Stimulated activated naive B cell treated with anti-CD40 and anti-IgM and Interleukin-4, amounts not matched to agents 10 μg/mL and 1 μg/mL and 100 μg/mL, for 72 hours (primary cell): Measurements from ENCODE around the gene SP4.

Experiments
- ATAC-seq, 2 donors: fragments of 150-1000 bp; cut with Tn5 transposase; replicated peaks; 2 replicates each; pipeline ENCODE4 v1.10.0; 2021; ENCODE audit warnings: moderate library complexity in 1 of 2
- DNase-seq: peaks from one replicate; pipeline ENCODE4 v3.0.0; 2021
- H3K27ac Mint-ChIP-seq: one replicate; pipeline ENCODE4 v1.8.0; 2022; ENCODE audit warnings: mild to moderate bottlenecking, mixed read lengths
- H3K27me3 Mint-ChIP-seq, 2 donors: one replicate each; pipeline ENCODE4 v1.8.0; 2022; ENCODE audit warnings: mixed read lengths in 2 of 2
- H3K36me3 Mint-ChIP-seq, 2 donors: one replicate each; pipeline ENCODE4 v1.8.0; 2022; ENCODE audit warnings: mixed read lengths in 2 of 2, mild to moderate bottlenecking in 1 of 2
- H3K4me1 Mint-ChIP-seq, 2 donors: one replicate each; pipeline ENCODE4 v1.8.0; 2022; ENCODE audit warnings: mixed read lengths in 2 of 2, mild to moderate bottlenecking in 1 of 2
- H3K4me3 Mint-ChIP-seq, 2 donors: one replicate each; pipeline ENCODE4 v1.8.0; 2022; ENCODE audit warnings: mild to moderate bottlenecking in 2 of 2, mixed read lengths in 2 of 2, moderate library complexity in 1 of 2
- H3K9me3 Mint-ChIP-seq, 2 donors: one replicate each; pipeline ENCODE4 v1.8.0; 2022; ENCODE audit warnings: mixed read lengths in 2 of 2, mild to moderate bottlenecking in 1 of 2

The SP4 gene

DNA sequence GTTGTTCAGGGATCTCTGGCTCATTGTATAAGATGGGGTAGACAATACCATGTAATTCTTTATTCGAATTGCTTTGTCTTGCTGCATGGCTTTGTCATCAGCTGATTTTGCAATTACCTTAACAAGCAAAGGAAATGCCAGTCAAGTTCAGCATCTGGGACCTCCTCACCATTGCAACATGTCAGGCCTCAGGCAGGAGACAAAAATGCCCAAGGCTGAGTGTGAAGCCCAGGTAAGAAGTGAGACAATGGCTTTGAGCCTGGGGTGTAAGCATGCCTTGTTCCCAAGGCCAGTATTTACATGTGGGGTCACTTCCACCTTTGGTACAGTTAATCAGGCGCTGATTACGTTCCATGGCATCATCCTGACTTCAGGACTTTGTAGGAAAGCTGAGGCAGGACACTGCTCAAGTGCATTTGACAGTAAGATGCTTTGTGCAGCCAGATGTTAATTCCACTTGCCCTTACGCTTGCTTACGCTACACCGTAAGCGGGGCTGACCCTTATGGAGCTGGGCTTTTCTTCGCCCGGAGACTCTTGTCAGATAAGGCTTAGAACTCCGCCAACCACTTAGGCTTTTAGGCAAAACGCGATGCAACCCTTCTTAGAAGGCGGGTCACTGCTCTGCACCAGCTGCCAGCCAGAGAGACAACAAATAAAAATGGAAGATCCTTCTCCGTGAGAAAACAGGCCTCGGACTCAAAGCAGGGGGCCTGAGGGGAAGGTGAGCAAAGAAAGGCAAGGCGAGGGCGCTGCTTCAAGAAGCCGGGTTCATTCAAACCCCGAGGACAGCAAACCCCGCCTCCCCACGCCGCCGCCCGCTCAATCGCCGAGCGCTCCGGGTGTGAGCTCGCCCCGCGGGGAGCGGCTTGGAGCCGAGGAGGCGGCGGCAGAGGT, 1.3 kb upstream of the SP4 start:
- Mint-ChIP-seq H3K36me3 (peaks cover 7 to 17% of the 10 kb centered on the region in 2 donors), H3K4me3 (peak overlapping the region; percentile 88 to 99), H3K9me3 (no peaks in the 10 kb centered on the region), H3K4me1 (peaks cover 19 to 30% of the 10 kb centered on the region in 2 donors), H3K27me3 (no peaks in the 10 kb centered on the region), H3K27ac (peak overlapping the region; percentile 100)
- ATAC-seq (peak in 1 of 2 donors; percentile 0), DNase-seq (no peak)

DNA sequence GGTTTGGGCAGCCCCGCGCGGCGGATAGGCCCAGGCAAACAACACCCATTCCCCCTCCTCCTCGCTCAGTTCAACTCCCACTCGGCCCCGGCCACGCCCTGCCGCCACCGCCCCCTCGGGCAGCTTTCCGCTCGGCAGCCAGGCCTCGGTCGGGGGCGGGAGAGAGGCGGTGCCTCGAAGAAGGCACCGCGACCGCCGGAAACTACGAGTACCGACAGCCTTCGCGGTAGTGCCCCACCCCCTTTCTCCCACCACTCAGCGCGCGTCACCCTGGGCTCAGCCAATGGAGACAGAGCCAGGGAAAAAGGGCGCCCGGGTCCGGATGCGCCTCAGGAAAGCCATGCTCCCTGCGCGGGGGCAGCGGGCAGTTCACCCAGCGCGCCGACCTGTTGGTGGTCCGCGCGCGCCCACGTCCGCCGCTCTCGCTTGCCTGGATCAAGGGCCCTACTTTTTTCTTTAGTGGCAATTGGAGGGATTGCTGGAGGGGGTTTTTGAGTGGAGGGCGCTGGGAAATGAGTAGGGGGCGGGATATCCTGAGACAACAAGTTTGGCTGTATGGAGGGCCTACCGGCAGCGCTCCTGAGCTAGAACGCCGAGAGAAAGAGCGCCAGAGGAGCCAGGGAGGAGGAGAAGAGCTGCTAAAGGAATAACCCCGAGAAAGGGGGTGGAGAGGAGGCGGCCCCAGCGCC, 557 bp upstream of the SP4 start:
- H3K9me3 Mint-ChIP-seq, result no peaks in the 10 kb centered on the region
- peaks cover 7 to 17% of the 10 kb centered on the region in 2 donors for H3K36me3 Mint-ChIP-seq
- peak overlapping the region; percentile 100 for H3K27ac Mint-ChIP-seq
- DNase-seq, result peak; percentile 99
- H3K4me3 Mint-ChIP-seq, result peak overlapping the region; percentile 99 to 100
- H3K27me3 Mint-ChIP-seq, result no peaks in the 10 kb centered on the region
- H3K4me1 Mint-ChIP-seq, result peaks cover 19 to 36% of the 10 kb centered on the region in 2 donors
- peak; percentile 79 to 82 for ATAC-seq

DNA sequence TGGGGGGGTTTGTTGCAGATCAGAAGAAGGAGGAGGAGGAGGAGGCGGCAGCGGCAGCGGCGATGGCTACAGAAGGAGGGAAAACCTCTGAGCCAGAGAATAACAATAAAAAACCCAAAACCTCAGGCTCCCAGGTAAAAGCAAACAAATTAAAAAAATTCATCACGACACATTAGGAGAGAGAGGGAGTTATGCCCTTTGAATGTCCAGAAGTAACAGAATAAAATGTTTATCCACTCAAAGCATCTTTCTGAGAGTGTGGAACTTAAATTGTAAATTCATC, 717 bp downstream of the SP4 start:
- Mint-ChIP-seq H3K9me3 (no peaks in the 10 kb centered on the region), H3K4me3 (peak overlapping the region; percentile 95 to 99), H3K27ac (peak overlapping the region; percentile 93), H3K36me3 (peaks cover 10 to 27% of the 10 kb centered on the region in 2 donors), H3K4me1 (peaks cover 25 to 48% of the 10 kb centered on the region in 2 donors), H3K27me3 (no peaks in the 10 kb centered on the region)
- no peak for DNase-seq
- no peak for ATAC-seq

DNA sequence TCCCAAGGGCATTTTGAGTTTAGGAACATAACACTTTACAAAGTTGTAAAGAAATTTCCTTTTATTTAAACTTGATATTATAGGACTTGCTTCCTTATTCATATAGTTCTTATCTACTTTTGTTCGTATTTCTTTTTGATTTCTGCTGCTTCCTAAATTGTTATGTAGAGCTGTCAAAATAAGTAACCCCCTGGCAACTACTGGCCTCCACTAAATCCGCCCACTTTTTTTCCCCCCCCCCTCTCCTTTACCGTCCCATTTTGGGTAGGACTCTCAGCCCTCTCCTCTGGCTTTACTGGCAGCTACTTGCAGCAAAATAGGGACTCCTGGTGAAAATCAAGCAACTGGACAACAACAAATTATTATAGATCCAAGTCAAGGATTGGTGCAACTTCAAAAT, 1.1 kb downstream of the SP4 start:
- no peaks in the 10 kb centered on the region for H3K27me3 Mint-ChIP-seq
- DNase-seq (no peak), ATAC-seq (no peak)
- H3K27ac Mint-ChIP-seq, result peak overlapping the region; percentile 77
- H3K4me1 Mint-ChIP-seq, result peaks cover 26 to 52% of the 10 kb centered on the region in 2 donors
- H3K36me3 Mint-ChIP-seq, result peaks cover 10 to 28% of the 10 kb centered on the region in 2 donors
- no peaks in the 10 kb centered on the region for H3K9me3 Mint-ChIP-seq
- peak overlapping the region; percentile 95 to 99 for H3K4me3 Mint-ChIP-seq

DNA sequence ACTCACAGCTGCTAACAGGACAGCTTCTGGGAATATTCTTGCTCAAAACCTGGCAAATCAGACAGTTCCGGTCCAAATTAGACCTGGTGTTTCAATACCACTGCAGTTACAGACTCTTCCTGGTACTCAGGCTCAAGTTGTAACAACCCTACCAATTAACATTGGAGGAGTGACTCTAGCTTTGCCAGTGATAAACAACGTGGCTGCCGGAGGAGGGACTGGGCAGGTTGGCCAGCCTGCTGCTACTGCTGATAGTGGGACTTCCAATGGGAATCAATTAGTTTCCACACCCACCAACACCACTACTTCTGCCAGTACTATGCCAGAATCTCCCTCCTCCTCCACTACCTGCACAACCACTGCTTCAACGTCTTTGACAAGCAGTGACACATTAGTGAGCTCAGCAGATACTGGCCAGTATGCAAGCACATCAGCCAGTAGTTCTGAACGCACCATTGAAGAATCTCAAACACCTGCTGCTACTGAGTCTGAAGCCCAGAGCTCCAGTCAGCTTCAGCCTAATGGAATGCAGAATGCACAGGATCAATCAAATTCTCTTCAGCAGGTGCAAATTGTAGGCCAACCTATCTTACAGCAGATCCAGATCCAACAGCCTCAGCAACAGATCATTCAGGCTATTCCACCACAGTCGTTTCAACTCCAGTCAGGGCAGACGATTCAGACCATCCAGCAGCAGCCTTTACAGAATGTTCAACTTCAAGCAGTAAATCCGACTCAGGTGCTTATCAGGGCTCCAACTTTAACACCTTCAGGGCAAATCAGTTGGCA, 2.1 kb downstream of the SP4 start:
- H3K4me1 Mint-ChIP-seq, result peaks cover 27 to 53% of the 10 kb centered on the region in 2 donors
- H3K4me3 Mint-ChIP-seq, result peak overlapping the region; percentile 5 to 19
- H3K9me3 Mint-ChIP-seq, result no peaks in the 10 kb centered on the region
- H3K36me3 Mint-ChIP-seq, result peaks cover 10 to 28% of the 10 kb centered on the region in 2 donors
- no peak overlapping the region for H3K27ac Mint-ChIP-seq
- H3K27me3 Mint-ChIP-seq, result no peaks in the 10 kb centered on the region
- ATAC-seq (no peak), DNase-seq (no peak)

DNA sequence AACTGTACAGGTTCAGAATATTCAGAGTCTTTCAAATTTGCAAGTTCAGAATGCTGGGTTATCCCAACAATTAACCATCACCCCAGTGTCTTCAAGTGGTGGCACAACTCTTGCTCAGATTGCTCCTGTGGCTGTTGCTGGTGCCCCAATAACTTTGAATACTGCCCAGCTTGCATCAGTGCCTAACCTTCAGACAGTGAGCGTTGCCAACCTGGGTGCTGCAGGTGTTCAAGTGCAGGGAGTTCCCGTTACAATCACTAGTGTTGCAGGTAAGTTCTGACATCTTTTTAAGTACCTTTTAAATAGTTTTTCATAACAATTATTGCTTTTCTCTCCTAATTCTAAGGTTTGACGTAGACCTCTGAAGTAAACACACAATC, 2.7 kb downstream of the SP4 start:
- Mint-ChIP-seq H3K9me3 (no peaks in the 10 kb centered on the region), H3K4me3 (peak overlapping the region; percentile 5 to 19), H3K27me3 (no peaks in the 10 kb centered on the region), H3K36me3 (peaks cover 10 to 28% of the 10 kb centered on the region in 2 donors), H3K4me1 (peaks cover 27 to 54% of the 10 kb centered on the region in 2 donors), H3K27ac (no peak overlapping the region)
- no peak for ATAC-seq
- no peak for DNase-seq

DNA sequence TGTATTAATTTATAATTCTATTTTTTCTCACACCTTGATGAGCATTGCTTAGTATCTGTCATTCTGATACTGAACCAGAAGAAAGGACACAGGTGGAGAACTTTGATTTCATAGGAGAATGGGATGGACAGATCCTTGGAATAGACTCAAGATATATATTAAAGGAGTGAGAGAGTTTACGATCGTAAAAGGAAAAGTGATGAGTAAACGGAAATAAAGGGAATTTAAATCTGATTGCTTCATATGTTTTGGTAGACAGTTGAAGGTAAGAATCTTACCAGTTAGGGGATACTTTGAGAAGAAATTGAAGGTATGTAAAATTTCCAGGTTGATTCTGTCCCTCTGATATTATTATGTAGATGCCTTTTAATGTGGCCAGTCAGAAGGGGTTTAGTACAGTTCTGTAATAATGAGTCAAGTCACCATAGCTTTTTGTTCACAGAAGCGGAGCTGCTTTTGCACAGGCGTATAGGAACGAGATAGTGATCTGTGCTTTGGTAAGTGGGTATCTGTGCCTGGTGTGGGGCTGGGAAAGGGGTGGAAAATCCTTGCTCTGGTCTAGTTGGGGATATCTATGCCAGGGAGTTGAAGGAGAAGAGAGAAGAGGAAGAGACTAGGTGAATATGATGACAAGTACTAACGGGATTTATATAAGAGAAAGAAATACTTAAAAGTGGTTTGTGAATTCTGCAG, 15.4 kb downstream of the SP4 start:
- Mint-ChIP-seq H3K4me1 (peaks cover 11 to 17% of the 10 kb centered on the region in 2 donors), H3K36me3 (peaks cover 13 to 44% of the 10 kb centered on the region in 2 donors), H3K27ac (no peak overlapping the region), H3K4me3 (no peak overlapping the region), H3K9me3 (no peaks in the 10 kb centered on the region), H3K27me3 (no peaks in the 10 kb centered on the region)
- ATAC-seq (no peak), DNase-seq (no peak)

DNA sequence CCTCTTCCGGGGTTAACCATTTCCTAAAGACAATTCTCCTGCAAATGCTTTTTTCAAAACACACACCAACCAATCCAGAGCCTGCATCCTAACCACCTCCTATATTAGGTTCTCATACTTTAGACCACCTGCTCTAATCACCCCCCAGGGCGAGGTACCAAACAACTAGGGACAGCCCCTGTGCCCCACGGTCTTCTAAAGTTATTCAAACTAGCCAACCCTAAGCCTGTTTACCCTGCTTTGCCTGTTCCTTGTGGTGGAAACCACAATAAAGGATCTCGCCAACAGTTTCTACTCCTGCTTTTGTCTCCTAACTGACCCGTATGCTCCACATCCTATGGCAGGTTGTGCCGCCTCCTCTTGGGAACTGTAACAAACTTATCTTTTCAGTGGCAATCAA, 21.1 kb downstream of the SP4 start:
- H3K4me3 Mint-ChIP-seq, result no peak overlapping the region
- no peak overlapping the region for H3K27ac Mint-ChIP-seq
- no peak for ATAC-seq
- peaks cover 0 to 4% of the 10 kb centered on the region in 2 donors for H3K9me3 Mint-ChIP-seq
- H3K27me3 Mint-ChIP-seq, result no peaks in the 10 kb centered on the region
- H3K4me1 Mint-ChIP-seq, result peaks cover 4 to 21% of the 10 kb centered on the region in 2 donors
- peaks cover 24 to 40% of the 10 kb centered on the region in 2 donors for H3K36me3 Mint-ChIP-seq
- no peak for DNase-seq

DNA sequence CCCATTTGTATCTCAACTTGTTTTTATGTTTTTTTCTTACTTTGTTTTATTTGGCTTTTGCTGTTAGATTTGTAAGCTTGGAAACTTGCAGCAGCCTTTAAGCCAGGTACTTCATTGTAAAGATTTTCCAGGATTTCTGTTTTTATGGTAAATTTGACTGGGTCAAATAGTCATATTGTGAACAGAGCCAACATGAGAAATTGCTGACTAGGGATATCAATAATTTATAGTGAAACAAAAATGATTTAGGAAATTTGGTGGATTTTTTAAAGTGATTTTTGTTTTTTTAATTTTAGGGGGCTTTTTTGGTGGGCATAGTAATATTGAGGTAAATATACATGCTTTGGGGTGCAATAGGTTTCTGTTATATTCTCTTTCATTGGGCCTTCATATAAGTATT, 22.2 kb downstream of the SP4 start:
- H3K27ac Mint-ChIP-seq, result no peak overlapping the region
- peaks cover 4 to 21% of the 10 kb centered on the region in 2 donors for H3K4me1 Mint-ChIP-seq
- ATAC-seq (no peak), DNase-seq (no peak)
- peaks cover 0 to 6% of the 10 kb centered on the region in 2 donors for H3K9me3 Mint-ChIP-seq
- H3K36me3 Mint-ChIP-seq, result peaks cover 35 to 51% of the 10 kb centered on the region in 2 donors
- H3K4me3 Mint-ChIP-seq, result no peak overlapping the region
- H3K27me3 Mint-ChIP-seq, result no peaks in the 10 kb centered on the region

DNA sequence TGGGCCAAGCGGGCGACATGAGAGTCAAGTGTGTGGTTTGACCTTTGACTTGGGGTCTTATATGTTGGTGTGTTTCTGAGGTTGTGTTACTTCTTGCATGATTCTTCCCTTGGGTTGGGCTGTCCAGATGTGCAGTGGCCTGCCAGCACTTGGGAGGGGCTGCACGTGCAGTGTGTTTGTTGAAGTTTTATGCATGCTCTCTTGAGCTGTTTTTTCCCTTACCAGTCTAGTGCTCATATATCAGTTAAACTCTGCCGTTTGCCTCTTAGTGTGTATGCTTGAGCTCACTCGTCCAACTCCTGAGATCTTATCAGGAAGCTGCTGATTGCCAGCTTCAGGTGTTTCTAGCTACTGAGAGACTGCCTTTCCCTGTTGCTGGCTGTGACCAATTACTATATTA, 23.1 kb downstream of the SP4 start:
- ATAC-seq (no peak), DNase-seq (no peak)
- peaks cover 39 to 58% of the 10 kb centered on the region in 2 donors for H3K36me3 Mint-ChIP-seq
- H3K27me3 Mint-ChIP-seq, result no peaks in the 10 kb centered on the region
- H3K4me3 Mint-ChIP-seq, result no peak overlapping the region
- H3K9me3 Mint-ChIP-seq, result peaks cover 0 to 6% of the 10 kb centered on the region in 2 donors
- H3K27ac Mint-ChIP-seq, result no peak overlapping the region
- H3K4me1 Mint-ChIP-seq, result peaks cover 4 to 21% of the 10 kb centered on the region in 2 donors

DNA sequence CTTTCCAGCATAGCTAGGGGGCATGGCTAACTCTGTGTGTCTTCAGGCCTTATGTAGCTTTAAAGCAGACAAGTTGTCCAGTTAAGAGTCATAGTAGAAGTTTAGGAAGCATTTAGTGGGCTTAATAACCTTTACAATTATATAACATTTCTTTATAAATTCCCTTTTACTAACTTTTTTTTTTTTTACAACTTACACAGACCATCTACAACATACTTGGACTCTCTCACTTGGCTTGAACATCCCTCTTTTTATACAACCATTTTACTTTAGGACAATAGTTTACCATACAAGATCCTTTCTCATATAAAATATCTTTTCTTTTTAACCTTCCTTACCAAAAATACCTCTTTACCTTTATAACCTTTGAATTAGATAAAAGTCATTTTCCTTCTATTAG, 26.3 kb downstream of the SP4 start:
- no peak overlapping the region for H3K4me3 Mint-ChIP-seq
- peaks cover 4 to 15% of the 10 kb centered on the region in 2 donors for H3K4me1 Mint-ChIP-seq
- H3K27me3 Mint-ChIP-seq, result no peaks in the 10 kb centered on the region
- peaks cover 4 to 8% of the 10 kb centered on the region in 2 donors for H3K9me3 Mint-ChIP-seq
- no peak for ATAC-seq
- H3K36me3 Mint-ChIP-seq, result peaks cover 42 to 56% of the 10 kb centered on the region in 2 donors
- no peak for DNase-seq
- H3K27ac Mint-ChIP-seq, result no peak overlapping the region

DNA sequence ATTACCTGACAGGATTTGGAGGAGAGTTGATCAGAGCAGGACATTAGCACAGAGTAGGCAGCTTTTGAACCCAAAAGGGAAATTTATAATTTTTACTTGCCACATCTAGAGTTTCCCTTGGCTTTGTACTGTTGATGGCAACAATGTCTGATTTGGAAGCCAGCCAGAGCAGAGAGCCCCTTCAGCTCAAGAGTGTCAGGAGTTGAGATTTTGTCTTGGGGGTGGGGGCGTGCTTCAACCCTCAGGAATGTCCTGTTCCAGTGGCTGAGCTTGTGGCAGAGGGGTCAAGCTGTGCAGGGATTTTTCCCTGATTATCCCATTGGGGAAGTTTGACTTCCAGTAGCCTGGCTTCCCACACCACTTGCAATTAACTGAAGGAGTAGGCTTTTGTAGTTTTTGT, 27.0 kb downstream of the SP4 start:
- no peaks in the 10 kb centered on the region for H3K27me3 Mint-ChIP-seq
- no peak for DNase-seq
- no peak for ATAC-seq
- peaks cover 5 to 10% of the 10 kb centered on the region in 2 donors for H3K9me3 Mint-ChIP-seq
- H3K4me3 Mint-ChIP-seq, result no peak overlapping the region
- H3K4me1 Mint-ChIP-seq, result peaks cover 4 to 14% of the 10 kb centered on the region in 2 donors
- H3K27ac Mint-ChIP-seq, result no peak overlapping the region
- H3K36me3 Mint-ChIP-seq, result peaks cover 46 to 59% of the 10 kb centered on the region in 2 donors

DNA sequence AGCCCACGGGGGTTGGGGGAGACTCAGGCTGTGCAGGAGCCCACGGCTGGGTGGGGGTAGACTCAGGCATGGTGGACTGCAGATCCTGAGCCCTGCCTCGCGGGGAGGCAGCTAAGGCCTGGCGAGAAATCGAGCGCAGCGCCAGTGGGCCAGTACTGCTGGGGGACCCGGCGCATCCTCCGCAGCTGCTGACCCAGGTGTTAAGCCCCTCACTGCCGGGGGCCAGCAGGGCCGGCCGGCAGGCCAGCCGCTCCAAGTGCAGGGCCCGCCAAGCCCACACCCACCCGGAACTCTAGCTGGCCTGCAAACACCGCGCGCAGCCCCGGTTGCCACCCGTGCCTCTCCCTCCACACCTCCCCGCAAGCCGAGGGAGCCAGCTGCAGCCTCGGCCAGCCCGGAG, 33.4 kb downstream of the SP4 start:
- H3K9me3 Mint-ChIP-seq, result peaks cover 6 to 8% of the 10 kb centered on the region in 2 donors
- H3K36me3 Mint-ChIP-seq, result peaks cover 25 to 38% of the 10 kb centered on the region in 2 donors
- ATAC-seq (no peak), DNase-seq (no peak)
- H3K4me3 Mint-ChIP-seq, result no peak overlapping the region
- H3K4me1 Mint-ChIP-seq, result peaks cover 14 to 35% of the 10 kb centered on the region in 2 donors
- H3K27me3 Mint-ChIP-seq, result no peaks in the 10 kb centered on the region
- H3K27ac Mint-ChIP-seq, result no peak overlapping the region

DNA sequence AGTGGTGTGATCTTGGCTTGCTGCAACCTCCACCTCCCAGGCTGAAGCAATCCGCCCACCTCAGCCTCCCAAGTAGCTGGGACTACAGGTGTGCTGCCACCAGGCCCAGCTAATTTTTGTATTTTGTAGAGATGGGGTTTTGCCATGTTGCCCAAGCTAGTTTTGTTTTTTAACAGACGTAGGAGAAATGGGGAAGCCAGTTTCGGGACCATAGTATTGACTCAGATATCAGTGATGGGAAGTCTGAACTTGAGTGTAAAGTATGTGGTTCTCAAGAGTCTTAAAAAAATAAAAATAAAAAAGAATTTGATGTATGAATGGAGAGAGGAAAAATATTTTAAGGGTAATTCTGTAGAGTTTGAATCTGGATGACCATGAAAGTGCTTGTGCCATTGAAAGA, 34.2 kb downstream of the SP4 start:
- Mint-ChIP-seq H3K4me3 (no peak overlapping the region), H3K36me3 (peaks cover 22 to 32% of the 10 kb centered on the region in 2 donors), H3K9me3 (peaks cover 4 to 6% of the 10 kb centered on the region in 2 donors), H3K27me3 (no peaks in the 10 kb centered on the region), H3K27ac (no peak overlapping the region), H3K4me1 (peaks cover 12 to 35% of the 10 kb centered on the region in 2 donors)
- DNase-seq (no peak), ATAC-seq (no peak)
